ENCODE data around the gene SDK1.

GRCh38 chr7:3594901-3595300 lies 293.8 kb downstream of the SDK1 start:
- TF ChIP-seq CTCF (IDR thresholded peaks at IDR 0.05) = no peak
- no peak for TF ChIP-seq POLR2A (IDR thresholded peaks at IDR 0.05)

All from uterus (tissue), 2 donors.